Keratinocyte (primary cell): ENCODE measurements around the gene TAF6. TPM values are rescaled to one million over a fixed set of nuclear protein-coding genes. Genes with fewer than 3 reads are reported as not detected.

ENCODE experiments used
- DNase-seq: peaks from one replicate; pipeline ENCODE4 v3.0.0-alpha.2; 2011; ENCODE audit warnings: low read depth, missing footprints, low spot score
- FAIRE-seq: peaks from 2 replicates; lab custom pipeline; 2011; peaks lifted over from hg19 to GRCh38; lab: Jason Lieb, UNC
- H2AFZ ChIP-seq: 2 replicates; pipeline ENCODE4 v1.6.0; 2012; ENCODE audit warnings: low read length, control low read depth, inconsistent platforms; ENCODE audit not compliant: control insufficient read depth
- H3K27ac ChIP-seq: 2 replicates; pipeline ENCODE4 v1.5.1; 2011; ENCODE audit warnings: low read length; ENCODE audit not compliant: control insufficient read depth, insufficient read depth
- H3K27me3 ChIP-seq: 3 replicates; pipeline ENCODE4 v1.6.0; 2011; ENCODE audit warnings: low read length; ENCODE audit not compliant: control insufficient read depth, insufficient read depth; ENCODE audit errors: extremely low read depth
- H3K36me3 ChIP-seq, 2 experiments: 2 replicates in 1 of 2; 3 replicates in 1 of 2; pipeline ENCODE4 v1.5.1; 2011; ENCODE audit warnings: low read length in 2 of 2, mild to moderate bottlenecking in 1 of 2; ENCODE audit not compliant: control insufficient read depth in 2 of 2, insufficient read depth in 2 of 2; ENCODE audit errors: extremely low read depth in 1 of 2
- H3K4me1 ChIP-seq: 3 replicates; pipeline ENCODE4 v1.5.1; 2011; ENCODE audit warnings: low read length; ENCODE audit not compliant: control insufficient read depth, insufficient read depth; ENCODE audit errors: extremely low read depth
- H3K4me2 ChIP-seq: 3 replicates; pipeline ENCODE4 v1.6.0; 2011; ENCODE audit warnings: low read depth, low read length; ENCODE audit not compliant: control insufficient read depth, insufficient read depth; ENCODE audit errors: extremely low read depth
- H3K4me3 ChIP-seq, 3 experiments: fragments of 200-600 bp in 1 of 3; sonication (generic) in 1 of 3; 2 replicates in 2 of 3; 3 replicates in 1 of 3; pipeline ENCODE4 v1.5.1; 2011 to 2016; ENCODE audit warnings: low read length in 3 of 3, mild to moderate bottlenecking in 3 of 3, control low read depth in 2 of 3, inconsistent platforms in 1 of 3, low read depth in 1 of 3, mixed read lengths in 1 of 3, mixed run types in 1 of 3, moderate library complexity in 1 of 3; ENCODE audit not compliant: control insufficient read depth in 2 of 3, insufficient read depth in 2 of 3; ENCODE audit errors: extremely low read depth in 1 of 3
- H3K79me2 ChIP-seq: 2 replicates; pipeline ENCODE4 v1.6.0; 2012; ENCODE audit warnings: low read length; ENCODE audit not compliant: control insufficient read depth, insufficient read depth
- H3K9ac ChIP-seq: 3 replicates; pipeline ENCODE4 v1.6.0; 2011; ENCODE audit warnings: low read length; ENCODE audit not compliant: control insufficient read depth, insufficient read depth; ENCODE audit errors: extremely low read depth
- H3K9me1 ChIP-seq: 3 replicates; pipeline ENCODE4 v1.6.0; 2011; ENCODE audit warnings: low read length; ENCODE audit not compliant: control insufficient read depth, insufficient read depth; ENCODE audit errors: extremely low read depth
- H3K9me3 ChIP-seq: 2 replicates; pipeline ENCODE4 v1.5.1; 2012; ENCODE audit warnings: low read depth, low read length; ENCODE audit not compliant: control insufficient read depth
- H4K20me1 ChIP-seq: 3 replicates; pipeline ENCODE4 v1.6.0; 2011; ENCODE audit warnings: low read length; ENCODE audit not compliant: control insufficient read depth, insufficient read depth; ENCODE audit errors: extremely low read depth
- CTCF ChIP-seq, 3 experiments: IDR thresholded peaks in 1 of 3; conservative IDR thresholded peaks in 1 of 3; optimal IDR thresholded peaks in 1 of 3; 2 replicates in 2 of 3; 3 replicates in 1 of 3; pipeline versions ENCODE3 to v1.5.1; 2011; ENCODE audit warnings: low read length in 3 of 3, mild to moderate bottlenecking in 3 of 3, moderate library complexity in 2 of 3, control low read depth in 1 of 3, inconsistent platforms in 1 of 3; ENCODE audit not compliant: insufficient read depth in 2 of 3; ENCODE audit errors: extremely low read depth in 1 of 3
- EZH2 ChIP-seq: IDR thresholded peaks from one replicate; pipeline ENCODE4 v1.6.1; 2012; ENCODE audit warnings: inconsistent platforms, mild to moderate bottlenecking, low read length, moderate library complexity
- dilution Hi-C: fragments of 300-500 bp; cut with MboI; formaldehyde crosslinking; loops from one replicate; pipeline ENCODE4 v1.7.0; 2020; ENCODE audit warnings: low sequenced_read_pairs; ENCODE audit not compliant: extremely low pct_ligation_motif_present
- polyA plus RNA-seq, 5 experiments: library from polyadenylated mRNA; depleted of rRNA in 3 of 5; stranded (reverse) in 3 of 5; stranded (forward) in 1 of 5; unstranded in 1 of 5; fragments of >200 nt; gene quantifications; 1 replicate in 1 of 5; 2 replicates in 3 of 5; 3 replicates in 1 of 5; pipeline versions ENCODE4 v1.2.1 to v1.2.3, GENCODE V29; 2011 to 2012; ENCODE audit warnings: missing spikeins in 2 of 5, low read depth in 1 of 5, low replicate concordance in 1 of 5

The TAF6 gene
- polyA plus RNA-seq, 1 donor (not counting 4 experiments of a cell fraction or from before 2014, with no cell fraction given): 7.6 TPM

- Histone ChIP-seq H3K27ac (no peak overlapping the region), H4K20me1 (peaks cover 6% of the 10 kb centered on the region), H3K4me3 (no peak overlapping the region), H2AFZ (no peak overlapping the region), H3K4me1 (peaks cover 8% of the 10 kb centered on the region), H3K27me3 (no peaks in the 10 kb centered on the region), H3K4me2 (no peak overlapping the region), H3K36me3 (peaks cover 52 to 66% of the 10 kb centered on the region in 2 experiments), H3K9me1 (no peaks in the 10 kb centered on the region), H3K9me3 (no peaks in the 10 kb centered on the region), H3K9ac (no peak overlapping the region), H3K79me2 (peaks cover 28% of the 10 kb centered on the region)
- DNase-seq (no peak), FAIRE-seq (no peak)
- TF ChIP-seq EZH2 (no peak), CTCF (optimal IDR thresholded peaks at IDR 0.05 in 1 of 3, IDR thresholded peaks at IDR 0.05 in 1 of 3, conservative IDR thresholded peaks at IDR 0.05 in 1 of 3; ENCODE audit: extremely low read depth in 1 of 3, insufficient read depth in 2 of 3, low read length in 3 of 3) (no peak)
- dilution Hi-C loops: no loop called here
Observed at GRCh38 chr7:100093498-100093897, 25.7 kb downstream of the TAF6 start.

- no peak for DNase-seq
- Histone ChIP-seq H3K9me1 (no peaks in the 10 kb centered on the region), H3K9ac (no peak overlapping the region), H3K36me3 (peaks cover 48 to 62% of the 10 kb centered on the region in 2 experiments), H3K27ac (no peak overlapping the region), H2AFZ (no peak overlapping the region), H3K9me3 (no peaks in the 10 kb centered on the region), H3K79me2 (peaks cover 24% of the 10 kb centered on the region), H4K20me1 (peaks cover 6% of the 10 kb centered on the region), H3K27me3 (no peaks in the 10 kb centered on the region), H3K4me3 (no peak overlapping the region), H3K4me2 (no peak overlapping the region), H3K4me1 (peaks cover 12% of the 10 kb centered on the region)
- dilution Hi-C loops: no loop called here
- FAIRE-seq: no peak
- TF ChIP-seq CTCF (optimal IDR thresholded peaks at IDR 0.05 in 1 of 3, IDR thresholded peaks at IDR 0.05 in 1 of 3, conservative IDR thresholded peaks at IDR 0.05 in 1 of 3; ENCODE audit: extremely low read depth in 1 of 3, insufficient read depth in 2 of 3, low read length in 3 of 3) (no peak), EZH2 (no peak)
Observed at GRCh38 chr7:100093054-100093453, 26.1 kb downstream of the TAF6 start.
